Caco-2 (cell line): ENCODE results near the gene INTS6L. TPM values are rescaled to one million over a fixed set of nuclear protein-coding genes. Genes with fewer than 3 reads are reported as not detected.

Source experiments
- BruUV-seq: library from RNA; stranded (reverse); fragments of 400-500 nt; replicated peaks from 2 replicates; lab custom pipeline; 2021; lab: Mats Ljungman, UMichigan
- CTCF ChIA-PET: fragments of 300-600 bp; sonication (Branson Sonifier 250); formaldehyde crosslinking; loops from one replicate; lab custom pipeline; 2022; ENCODE audit warnings: antibody characterized with exemption; lab: Charles Lee
- POLR2A ChIA-PET: fragments of 300-600 bp; sonication (Branson Sonifier 250); formaldehyde crosslinking; loops from one replicate; lab custom pipeline; 2022; ENCODE audit warnings: antibody characterized with exemption; lab: Charles Lee
- DNase-seq, 2 experiments: peaks; one replicate each; pipeline versions ENCODE4 v3.0.0 to v3.0.0-alpha.2; 2020 to 2022
- H3K27me3 ChIP-seq: replicated peaks from 2 replicates; pipeline ENCODE4 v1.6.0; 2011; ENCODE audit warnings: low read length; ENCODE audit not compliant: control insufficient read depth, insufficient read depth
- H3K36me3 ChIP-seq: 2 replicates; pipeline ENCODE4 v1.5.1; 2011; ENCODE audit warnings: low read length; ENCODE audit not compliant: control insufficient read depth, insufficient read depth
- H3K4me1 ChIP-seq: fragments of 250-450 bp; sonication (Bioruptor Pico); 2 replicates; pipeline ENCODE4 v1.5.1; 2020; ENCODE audit warnings: mild to moderate bottlenecking
- H3K4me3 ChIP-seq: 2 replicates; pipeline ENCODE4 v1.5.1; 2011; ENCODE audit warnings: low read depth, mild to moderate bottlenecking, control low read depth, low read length
- H3K9me3 ChIP-seq: fragments of 250-450 bp; sonication (Bioruptor Pico); 2 replicates; pipeline ENCODE4 v1.5.1; 2020; ENCODE audit warnings: mild to moderate bottlenecking, moderate library complexity
- H3K27ac Mint-ChIP-seq: one replicate; pipeline ENCODE4 v1.8.0; 2022; ENCODE audit warnings: mixed read lengths; ENCODE audit not compliant: unreplicated experiment
- H3K27me3 Mint-ChIP-seq: one replicate; pipeline ENCODE4 v1.8.0; 2022; ENCODE audit warnings: mixed read lengths; ENCODE audit not compliant: insufficient read depth, unreplicated experiment
- H3K36me3 Mint-ChIP-seq: one replicate; pipeline ENCODE4 v1.8.0; 2022; ENCODE audit warnings: mild to moderate bottlenecking, mixed read lengths; ENCODE audit not compliant: insufficient read depth, unreplicated experiment
- H3K4me1 Mint-ChIP-seq: one replicate; pipeline ENCODE4 v1.8.0; 2022; ENCODE audit warnings: low read depth, mixed read lengths; ENCODE audit not compliant: unreplicated experiment
- H3K4me3 Mint-ChIP-seq: one replicate; pipeline ENCODE4 v1.8.0; 2022; ENCODE audit warnings: mild to moderate bottlenecking, moderate library complexity, mixed read lengths; ENCODE audit not compliant: unreplicated experiment
- H3K9me3 Mint-ChIP-seq: one replicate; pipeline ENCODE4 v1.8.0; 2022; ENCODE audit warnings: mixed read lengths; ENCODE audit not compliant: unreplicated experiment
- CTCF ChIP-seq, 2 experiments: fragments of 200-600 bp in 1 of 2; IDR thresholded peaks; 1 replicate in 1 of 2; 2 replicates in 1 of 2; pipeline versions ENCODE4 v1.5.1 to v1.8.0; 2011 to 2022; ENCODE audit warnings: antibody characterized with exemption in 1 of 2, control low read depth in 1 of 2, inconsistent platforms in 1 of 2, low read depth in 1 of 2, low read length in 1 of 2, mild to moderate bottlenecking in 1 of 2, moderate library complexity in 1 of 2; ENCODE audit not compliant: insufficient read depth in 1 of 2, severe bottlenecking in 1 of 2, unreplicated experiment in 1 of 2
- intact Hi-C: fragments of 100-400 bp; cut with micrococcal nuclease; formaldehyde crosslinking; loops from one replicate; pipeline ENCODE4 v1.10.0; 2022; ENCODE audit not compliant: unreplicated experiment
- total RNA-seq: library from RNA; stranded (reverse); gene quantifications from 2 replicates; pipeline ENCODE4 v1.2.3, GENCODE V29; 2022

The INTS6L gene
- total RNA-seq, 1 experiment from 2014 or later: 0.61 TPM

GRCh38 chrX:135513130-135513515 is 7.3 kb upstream of the INTS6L start:
- H3K4me3 Mint-ChIP-seq: no peak overlapping the region
- no peaks in the 10 kb centered on the region for H3K36me3 Mint-ChIP-seq
- no peak for DNase-seq
- H3K4me1 ChIP-seq: no peaks in the 10 kb centered on the region
- TF ChIP-seq CTCF (IDR thresholded peaks at IDR 0.05; ENCODE audit: insufficient read depth in 1 of 2, low read depth in 1 of 2, low read length in 1 of 2, severe bottlenecking in 1 of 2, unreplicated experiment in 1 of 2): no peak
- no peaks in the 10 kb centered on the region for H3K4me1 Mint-ChIP-seq
- intact Hi-C loops: no loop called here
- POLR2A ChIA-PET: no interaction called here
- peaks cover 15% of the 10 kb centered on the region for H3K27me3 Mint-ChIP-seq
- H3K36me3 ChIP-seq: no peaks in the 10 kb centered on the region
- H3K27me3 ChIP-seq: no peaks in the 10 kb centered on the region
- H3K4me3 ChIP-seq: no peak overlapping the region
- no peaks in the 10 kb centered on the region for H3K9me3 Mint-ChIP-seq
- BruUV-seq: no TSS peak
- CTCF ChIA-PET: no interaction called here
- no peaks in the 10 kb centered on the region for H3K9me3 ChIP-seq
- no peak overlapping the region for H3K27ac Mint-ChIP-seq

GRCh38 chrX:135516376-135516775 is 4.1 kb upstream of the INTS6L start:
- no peak for DNase-seq
- no peak for TF ChIP-seq CTCF (IDR thresholded peaks at IDR 0.05; ENCODE audit: insufficient read depth in 1 of 2, low read depth in 1 of 2, low read length in 1 of 2, severe bottlenecking in 1 of 2, unreplicated experiment in 1 of 2)
- BruUV-seq: no TSS peak
- H3K9me3 Mint-ChIP-seq: no peaks in the 10 kb centered on the region
- H3K9me3 ChIP-seq: no peaks in the 10 kb centered on the region
- intact Hi-C loops: no loop called here
- peaks cover 13% of the 10 kb centered on the region for H3K27me3 Mint-ChIP-seq
- H3K4me1 Mint-ChIP-seq: no peaks in the 10 kb centered on the region
- no peaks in the 10 kb centered on the region for H3K4me1 ChIP-seq
- H3K36me3 Mint-ChIP-seq: no peaks in the 10 kb centered on the region
- H3K36me3 ChIP-seq: no peaks in the 10 kb centered on the region
- no peak overlapping the region for H3K4me3 Mint-ChIP-seq
- no peak overlapping the region for H3K27ac Mint-ChIP-seq
- no peak overlapping the region for H3K4me3 ChIP-seq
- no peaks in the 10 kb centered on the region for H3K27me3 ChIP-seq
- POLR2A ChIA-PET: no interaction called here
- CTCF ChIA-PET: no interaction called here

- Mint-ChIP-seq H3K4me1 (peaks cover 7% of the 10 kb centered on the region), H3K27ac (no peak overlapping the region), H3K36me3 (no peaks in the 10 kb centered on the region), H3K4me3 (no peak overlapping the region), H3K27me3 (peaks cover 11% of the 10 kb centered on the region), H3K9me3 (no peaks in the 10 kb centered on the region)
- H3K27me3 ChIP-seq: no peaks in the 10 kb centered on the region
- DNase-seq: no peak
- BruUV-seq: no TSS peak
- no peaks in the 10 kb centered on the region for H3K4me1 ChIP-seq
- intact Hi-C loops: no loop called here
- no peaks in the 10 kb centered on the region for H3K9me3 ChIP-seq
- H3K4me3 ChIP-seq: no peak overlapping the region
- ChIA-PET CTCF (no interaction called here), POLR2A (no interaction called here)
- TF ChIP-seq CTCF (IDR thresholded peaks at IDR 0.05; ENCODE audit: insufficient read depth in 1 of 2, low read depth in 1 of 2, low read length in 1 of 2, severe bottlenecking in 1 of 2, unreplicated experiment in 1 of 2): no peak
- H3K36me3 ChIP-seq: no peaks in the 10 kb centered on the region
Observed at GRCh38 chrX:135518161-135518560, 2.3 kb upstream of the INTS6L start.
